Esophagus squamous epithelium (tissue), 5 donors: ENCODE results near the gene DGLUCY. TPM values are rescaled to one million over a fixed set of nuclear protein-coding genes. Genes with fewer than 3 reads are reported as not detected.
"Not testable (repeated sequence)": the region's sequence is repeated elsewhere in the genome, so short reads cannot be mapped to it uniquely, and the experiment has no call there.

Experiments
- DNase-seq: peaks from one replicate; lab custom pipeline; 2025; lab: John Stamatoyannopoulos, UW
- H3K27ac ChIP-seq, 4 donors: fragments of 200-600 bp; sonication (generic); one replicate each; pipeline ENCODE4 v1.5.1; 2016 to 2019; ENCODE audit warnings: mild to moderate bottlenecking in 1 of 4
- H3K27me3 ChIP-seq, 4 donors: fragments of 200-600 bp; sonication (generic); 1 replicate in 3 of 4; 2 replicates in 1 of 4; pipeline versions ENCODE4 v1.5.1 to v1.6.0; 2017 to 2021; ENCODE audit warnings: antibody characterized with exemption in 1 of 4
- H3K36me3 ChIP-seq, 3 donors: fragments of 200-600 bp; sonication (generic); one replicate each; pipeline ENCODE4 v1.5.1; 2016 to 2019
- H3K4me1 ChIP-seq, 3 donors: fragments of 200-600 bp; sonication (generic); one replicate each; pipeline ENCODE4 v1.5.1; 2017 to 2019
- H3K4me3 ChIP-seq, 4 donors: fragments of 200-600 bp; sonication (generic); 1 replicate in 3 of 4; 2 replicates in 1 of 4; pipeline ENCODE4 v1.5.1; 2016 to 2019; ENCODE audit warnings: mild to moderate bottlenecking in 2 of 4, moderate library complexity in 1 of 4
- H3K9me3 ChIP-seq, 3 donors: fragments of 200-600 bp; sonication (generic); one replicate each; pipeline ENCODE4 v1.5.1; 2016 to 2019
- CTCF ChIP-seq, 6 experiments: fragments of 450-650 bp in 4 of 6; fragments of 200-600 bp in 2 of 6; sonication (generic) in 2 of 6; IDR thresholded peaks; one replicate each; pipeline ENCODE4 v1.5.1; 2016 to 2019; ENCODE audit warnings: antibody characterized with exemption in 6 of 6, mild to moderate bottlenecking in 4 of 6, moderate library complexity in 4 of 6
- POLR2A ChIP-seq, 4 donors: fragments of 450-650 bp; IDR thresholded peaks; one replicate each; pipeline ENCODE4 v1.6.1; 2017; ENCODE audit warnings: antibody characterized with exemption in 4 of 4, mild to moderate bottlenecking in 4 of 4, moderate library complexity in 3 of 4
- WGBS, 2 donors: methylation state at CpG; one replicate each; pipeline ENCODE4 v1.1.5; 2018; 5-methylcytosine and 5-hydroxymethylcytosine counted together
- intact Hi-C: fragments of 100-400 bp; cut with DNase I; formaldehyde crosslinking; loops from one replicate; pipeline ENCODE4 v1.15.0; 2022
- total RNA-seq, 4 donors: library from RNA; depleted of rRNA; stranded (reverse); fragments of >200 nt; gene quantifications; one replicate each; pipeline ENCODE4 v1.1.0, GENCODE V29; 2016
- donor health status: DM: yes; HTN: yes; CAD: no.

The DGLUCY gene
- total RNA-seq, 4 donors from 2014 or later, result 32.6 to 51.3 (median 38.9) TPM

- Histone ChIP-seq H3K4me3 (no peak overlapping the region), H3K27me3 (no peaks in the 10 kb centered on the region), H3K9me3 (no peaks in the 10 kb centered on the region), H3K27ac (no peak overlapping the region), H3K36me3 (no peaks in the 10 kb centered on the region), H3K4me1 (peaks cover 0 to 4% (median 0%) of the 10 kb centered on the region in 3 donors)
- 70 to 93% methylated on average over 2 to 4 of the region's 4 CpGs for WGBS, 2 donors
- no peak for TF ChIP-seq POLR2A (IDR thresholded peaks at IDR 0.05)
- TF ChIP-seq CTCF (IDR thresholded peaks at IDR 0.05), result no peak
- intact Hi-C loops, result no loop called here
- DNase-seq, result no peak
These were observed 19.1 kb upstream of the DGLUCY start for GRCh38 chr14:91094772-91095171.

DNA sequence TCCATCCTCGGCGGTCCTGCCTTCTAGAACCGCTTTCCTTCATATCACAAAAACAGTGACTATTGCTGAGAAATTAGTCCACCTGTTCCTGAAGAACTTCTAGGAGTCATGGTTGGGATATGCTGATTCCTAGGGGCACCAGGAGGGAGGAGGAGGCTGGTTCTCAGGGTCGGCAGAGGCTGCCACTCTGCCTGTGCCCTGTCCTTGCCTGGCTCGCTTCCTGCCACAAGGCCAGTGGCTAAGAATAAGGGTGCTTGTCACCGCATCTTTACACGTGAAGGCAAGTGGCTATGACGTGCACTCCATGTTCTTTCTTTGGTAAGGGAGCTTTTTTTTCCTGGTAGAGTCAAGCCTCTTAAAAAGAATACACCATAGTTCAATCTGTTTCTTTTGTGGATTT is 18.7 kb upstream of the DGLUCY start:
- intact Hi-C loops, result no loop called here
- Histone ChIP-seq H3K4me1 (peaks cover 0 to 4% (median 0%) of the 10 kb centered on the region in 3 donors), H3K36me3 (no peaks in the 10 kb centered on the region), H3K27ac (no peak overlapping the region), H3K4me3 (no peak overlapping the region), H3K9me3 (no peaks in the 10 kb centered on the region), H3K27me3 (no peaks in the 10 kb centered on the region)
- DNase-seq, result no peak
- 80% methylated on average over 8 of the region's 8 CpGs for WGBS, 2 donors
- TF ChIP-seq POLR2A (IDR thresholded peaks at IDR 0.05) (no peak), CTCF (IDR thresholded peaks at IDR 0.05) (no peak)

GRCh38 chr14:91097657-91098056 is 16.2 kb upstream of the DGLUCY start:
- H3K27me3 ChIP-seq, H3K4me1 ChIP-seq, intact Hi-C loops, H3K36me3 ChIP-seq, H3K9me3 ChIP-seq, DNase-seq, H3K27ac ChIP-seq, H3K4me3 ChIP-seq: not testable (repeated sequence)
- 89 to 92% methylated on average over 5 of the region's 5 CpGs for WGBS, 2 donors

GRCh38 chr14:91098591-91098990 is 15.3 kb upstream of the DGLUCY start:
- Histone ChIP-seq H3K4me1 (peaks cover 0 to 4% (median 0%) of the 10 kb centered on the region in 3 donors), H3K9me3 (no peaks in the 10 kb centered on the region), H3K27ac (no peak overlapping the region), H3K36me3 (no peaks in the 10 kb centered on the region), H3K27me3 (no peaks in the 10 kb centered on the region), H3K4me3 (no peak overlapping the region)
- no peak for DNase-seq
- 44 to 55% methylated on average over 3 of the region's 3 CpGs for WGBS, 2 donors
- TF ChIP-seq POLR2A (IDR thresholded peaks at IDR 0.05), result no peak
- no peak for TF ChIP-seq CTCF (IDR thresholded peaks at IDR 0.05)
- intact Hi-C loops, result no loop called here

DNA sequence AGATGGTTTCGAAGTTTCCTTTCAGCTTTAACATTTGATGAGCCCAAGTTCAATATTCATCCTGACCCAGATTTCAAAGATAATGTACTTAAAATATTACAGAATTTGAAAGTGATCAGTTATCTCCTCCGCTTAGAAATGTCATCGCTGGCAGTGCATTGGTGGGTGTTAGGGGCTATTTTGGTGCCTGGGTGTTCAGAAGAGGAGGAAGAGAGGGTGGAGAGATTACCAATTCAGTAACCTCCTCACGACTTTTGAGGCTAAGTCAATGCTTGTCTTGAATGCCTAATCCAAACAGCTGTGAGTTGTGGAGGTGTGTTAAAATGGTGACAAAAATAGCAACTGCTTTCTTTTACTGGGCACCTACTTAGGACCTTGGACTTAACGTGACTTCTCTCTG is 13.8 kb upstream of the DGLUCY start:
- no peak for TF ChIP-seq CTCF (IDR thresholded peaks at IDR 0.05)
- TF ChIP-seq POLR2A (IDR thresholded peaks at IDR 0.05), result no peak
- WGBS, 2 donors, result 74 to 80% methylated on average over 5 of the region's 5 CpGs
- intact Hi-C loops, result no loop called here

GRCh38 chr14:91103116-91103515 is 10.8 kb upstream of the DGLUCY start:
- H3K4me3 ChIP-seq, result no peak overlapping the region
- no peak for DNase-seq
- no peak for TF ChIP-seq CTCF (IDR thresholded peaks at IDR 0.05)
- TF ChIP-seq POLR2A (IDR thresholded peaks at IDR 0.05), result no peak
- peak overlapping the region in 1 of 4 donors; percentile 25 for H3K27ac ChIP-seq
- H3K36me3 ChIP-seq, result no peaks in the 10 kb centered on the region
- intact Hi-C loops, result no loop called here
- H3K4me1 ChIP-seq, result peaks cover 0 to 4% (median 0%) of the 10 kb centered on the region in 3 donors
- no peaks in the 10 kb centered on the region for H3K9me3 ChIP-seq
- WGBS, 2 donors, result 76 to 80% methylated on average over 6 to 8 of the region's 8 CpGs
- no peaks in the 10 kb centered on the region for H3K27me3 ChIP-seq

More for the DNA sequence above, 13.8 kb upstream of the DGLUCY start:
- Histone ChIP-seq H3K9me3 (no peaks in the 10 kb centered on the region), H3K36me3 (no peaks in the 10 kb centered on the region), H3K4me3 (no peak overlapping the region), H3K27ac (no peak overlapping the region), H3K27me3 (no peaks in the 10 kb centered on the region), H3K4me1 (peaks cover 0 to 4% (median 0%) of the 10 kb centered on the region in 3 donors)
- no peak for DNase-seq
